NCI-H748 treated with DMSO at 0.1 percent for 48 hours (cell line): ENCODE measurements around the gene NAGPA.
"Not testable (repeated sequence)": the region's sequence is repeated elsewhere in the genome, so short reads cannot be mapped to it uniquely, and the experiment has no call there.

Experiments used
- DNase-seq: peaks from one replicate; lab custom pipeline; 2025; lab: John Stamatoyannopoulos, UW

The NAGPA gene

DNA sequence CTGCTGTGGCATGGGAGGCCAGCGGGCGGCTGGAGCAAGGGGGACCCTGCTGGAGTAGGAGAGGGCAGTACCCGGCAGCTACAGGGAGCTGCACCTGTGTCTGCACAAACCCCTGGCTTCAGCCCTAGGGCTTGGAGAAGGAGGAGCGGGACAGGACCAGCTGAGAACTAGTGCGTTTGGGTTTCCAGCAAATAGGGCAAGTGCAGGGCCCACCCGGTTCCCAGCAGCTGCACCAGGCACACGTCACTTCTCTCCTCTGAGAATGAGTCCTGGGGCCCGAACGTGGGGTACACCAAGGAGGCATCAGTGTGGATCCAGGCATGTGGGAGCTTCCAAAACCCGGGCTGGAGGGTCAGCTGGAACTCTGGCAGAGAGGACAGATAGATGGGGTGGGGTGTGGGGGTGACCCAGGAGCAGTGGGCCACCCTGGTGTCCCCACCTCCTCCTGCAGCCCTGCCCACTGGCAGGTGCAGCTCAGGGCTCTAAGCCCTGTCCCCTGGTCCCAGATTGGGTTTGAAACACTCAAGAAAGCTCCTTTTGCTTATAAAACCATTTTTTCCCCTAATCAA lies 26.4 kb upstream of the NAGPA start:
- DNase-seq: no peak

DNA sequence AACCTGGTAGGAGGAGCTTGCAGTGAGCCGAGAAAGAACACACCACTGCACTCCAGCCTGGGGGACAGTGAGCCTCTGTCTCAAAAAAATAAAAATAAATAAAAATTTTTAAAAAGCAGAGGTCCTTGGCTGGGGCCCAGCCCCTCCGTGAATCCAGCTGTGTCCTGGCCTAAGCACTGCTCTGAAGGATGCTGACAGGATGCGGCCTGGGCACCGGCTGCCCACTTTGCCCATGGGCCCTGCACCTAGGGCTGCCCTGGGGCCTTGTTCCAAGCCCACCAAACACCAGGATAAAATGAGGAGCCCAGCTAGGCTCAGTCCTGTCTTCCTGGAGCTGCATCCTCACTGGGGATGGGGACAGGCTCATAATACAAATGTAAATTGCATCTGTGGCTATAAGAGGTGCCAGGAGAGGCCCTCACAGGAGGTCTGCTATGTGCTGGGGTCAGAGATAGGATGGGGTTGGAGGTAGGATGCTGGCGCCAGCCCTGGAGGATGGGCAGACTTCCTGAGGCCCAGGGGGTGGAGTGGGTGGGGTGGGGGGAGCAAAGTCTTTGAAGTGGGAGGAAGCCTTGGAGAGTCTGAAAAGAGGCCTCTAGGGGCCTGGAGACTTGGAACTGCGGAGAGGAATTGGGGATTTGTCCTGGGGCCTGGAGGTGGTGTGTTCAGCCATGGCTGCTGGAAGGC lies 25.8 kb upstream of the NAGPA start:
- no peak for DNase-seq

DNA sequence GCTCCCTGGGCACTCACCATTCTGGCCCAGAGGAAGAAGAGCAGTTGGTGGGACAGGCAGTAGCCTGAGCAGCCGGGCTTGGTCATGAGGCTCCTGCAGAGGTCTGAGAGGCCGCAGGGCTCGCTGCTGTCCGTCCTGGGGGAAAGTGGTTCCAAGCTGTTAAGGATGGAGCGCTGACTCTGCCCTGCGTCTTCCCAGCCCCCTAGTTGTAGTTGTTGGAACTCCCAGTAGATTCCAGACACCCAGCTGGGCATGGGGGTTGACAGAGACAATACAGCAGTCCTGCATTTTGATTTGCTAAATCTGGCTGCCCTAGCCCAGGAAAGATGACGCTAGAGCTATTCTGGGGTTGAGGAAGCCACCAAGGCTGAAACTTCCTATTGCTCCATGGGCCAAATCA lies 24.7 kb upstream of the NAGPA start:
- no peak for DNase-seq

DNA sequence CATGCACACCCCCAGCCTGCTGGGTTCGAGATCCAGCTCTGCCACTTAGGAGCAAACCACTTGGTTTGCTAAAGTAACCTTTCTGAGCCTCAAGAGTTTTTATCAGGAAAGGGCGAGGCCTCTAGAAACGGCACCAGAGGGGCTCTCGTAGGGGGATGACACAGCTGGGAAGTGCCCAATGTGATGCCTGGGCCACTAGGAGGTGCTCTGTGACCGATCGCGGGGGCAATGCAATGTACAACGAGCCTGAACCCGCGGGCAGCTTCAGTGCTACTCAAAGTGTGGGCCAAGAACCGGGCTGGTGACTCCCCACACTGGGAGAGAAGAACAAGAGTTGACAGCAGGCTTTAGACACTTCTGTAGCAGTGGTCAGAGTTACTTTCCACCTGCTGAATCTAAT lies 22.6 kb upstream of the NAGPA start:
- no peak for DNase-seq

DNA sequence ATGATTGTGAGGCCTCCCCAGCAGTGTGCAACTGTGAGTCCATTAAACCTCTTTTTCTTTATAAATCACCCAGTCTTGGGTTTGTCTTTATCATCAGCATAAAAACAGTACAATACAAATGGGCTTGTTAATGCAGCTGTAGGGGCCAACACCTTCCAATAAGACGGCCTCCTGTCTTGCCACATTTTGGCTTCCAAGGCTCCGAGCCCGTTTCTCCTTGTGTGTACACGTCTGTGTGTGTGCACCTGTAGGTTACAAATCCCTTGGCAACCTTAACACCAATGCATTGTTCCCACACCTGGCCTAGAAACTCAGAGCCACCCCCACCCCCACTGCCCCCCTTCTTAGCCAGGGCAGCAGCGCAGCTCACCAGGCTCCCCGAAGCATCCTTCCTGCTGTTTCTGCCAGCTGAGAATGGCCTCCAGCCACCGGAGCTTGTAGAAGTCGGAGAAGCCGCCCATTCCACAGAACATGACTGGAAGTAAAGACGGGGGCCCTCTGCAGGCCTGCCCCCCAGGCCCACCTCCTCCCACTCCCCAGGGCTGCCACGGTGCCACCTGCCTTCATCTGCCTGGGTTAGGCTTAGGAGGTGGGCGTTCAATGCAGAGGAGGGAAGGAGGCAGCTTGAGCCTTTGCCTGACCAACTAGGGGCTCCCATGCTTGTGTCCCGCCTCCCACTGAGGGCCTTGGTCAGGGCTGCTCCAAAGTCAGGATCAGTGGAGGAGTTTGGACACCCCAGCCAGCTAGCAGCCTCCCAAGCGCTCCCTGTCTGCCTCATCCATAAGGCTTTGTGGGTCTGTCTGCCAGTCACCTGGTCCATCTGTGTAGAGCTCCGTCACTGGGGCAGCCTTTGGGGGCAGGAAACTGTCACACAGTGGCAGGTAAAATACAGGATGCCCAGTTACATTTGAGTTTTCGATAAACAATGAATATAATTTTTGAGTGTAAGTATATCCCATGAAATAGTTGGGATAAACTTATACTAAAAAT lies 21.4 kb upstream of the NAGPA start:
- no peak for DNase-seq

DNA sequence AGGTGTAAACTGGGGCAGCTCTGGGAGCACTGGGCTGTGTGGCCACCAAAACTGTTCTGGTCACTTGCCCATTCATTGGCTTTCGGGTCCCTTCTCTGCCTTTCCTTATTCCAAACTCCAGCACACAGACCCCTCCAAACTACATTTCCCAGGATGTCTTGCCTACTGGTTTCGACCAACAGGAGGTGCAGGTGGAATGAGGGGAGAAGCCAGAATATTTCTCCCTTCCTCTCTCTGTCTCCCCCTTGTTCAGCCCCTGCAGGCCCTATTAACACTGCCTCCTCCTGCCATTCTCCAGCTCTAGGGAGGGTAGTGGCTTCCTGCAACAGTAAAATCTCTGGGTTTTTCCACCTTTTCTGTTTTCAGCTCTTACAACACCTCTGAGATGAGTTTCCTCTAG lies 13.2 kb upstream of the NAGPA start:
- no peak for DNase-seq

DNA sequence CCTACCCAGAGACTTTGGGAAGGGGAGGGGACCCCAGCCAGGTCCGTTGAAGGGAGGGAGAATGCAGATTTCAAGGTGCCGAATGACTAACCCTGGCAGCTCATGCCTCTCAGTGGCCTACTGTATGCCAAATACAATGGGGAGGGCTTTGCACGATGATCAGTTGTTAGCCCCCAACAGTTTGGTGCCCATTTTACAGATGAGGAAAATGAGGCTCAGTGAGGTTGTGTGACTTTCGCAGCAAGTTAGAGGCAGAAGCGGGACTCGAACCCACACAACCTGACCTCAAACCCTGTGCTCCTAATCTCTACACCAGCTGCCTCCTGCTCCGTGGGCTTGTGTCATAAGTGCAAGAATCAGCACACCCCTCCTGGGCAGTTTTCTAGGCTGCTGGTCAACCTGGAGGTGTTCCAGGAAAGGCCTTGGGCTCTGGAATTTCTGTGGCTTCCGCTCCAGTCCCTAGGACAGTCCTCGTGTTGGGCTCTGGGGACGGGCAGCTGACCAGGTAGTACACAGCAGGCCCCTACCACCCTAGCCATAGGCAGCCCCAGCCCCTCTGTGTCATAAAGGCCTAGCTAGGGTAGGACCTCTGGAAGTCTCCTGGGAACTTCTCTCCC lies 11.9 kb upstream of the NAGPA start:
- DNase-seq: no peak

DNA sequence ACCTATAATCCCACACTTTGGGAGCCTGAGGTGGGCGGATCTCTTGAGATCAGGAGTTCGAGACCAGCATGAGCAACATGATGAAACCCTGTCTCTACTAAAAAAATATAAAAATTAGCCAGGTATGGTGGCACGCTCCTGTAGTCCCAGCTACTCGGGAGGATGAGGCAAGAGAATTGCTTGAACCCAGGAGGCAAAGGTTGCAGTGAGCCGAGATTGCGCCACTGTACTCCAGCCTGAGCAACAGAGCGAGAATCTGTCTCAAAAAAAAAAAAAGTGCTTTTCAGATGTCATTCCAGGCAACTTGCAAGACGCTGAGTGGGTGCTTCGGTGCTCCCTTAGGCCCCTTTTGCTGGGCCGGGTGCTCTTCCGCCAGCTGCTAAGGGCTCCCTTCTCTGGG lies 10.8 kb upstream of the NAGPA start:
- DNase-seq: not testable (repeated sequence)

DNA sequence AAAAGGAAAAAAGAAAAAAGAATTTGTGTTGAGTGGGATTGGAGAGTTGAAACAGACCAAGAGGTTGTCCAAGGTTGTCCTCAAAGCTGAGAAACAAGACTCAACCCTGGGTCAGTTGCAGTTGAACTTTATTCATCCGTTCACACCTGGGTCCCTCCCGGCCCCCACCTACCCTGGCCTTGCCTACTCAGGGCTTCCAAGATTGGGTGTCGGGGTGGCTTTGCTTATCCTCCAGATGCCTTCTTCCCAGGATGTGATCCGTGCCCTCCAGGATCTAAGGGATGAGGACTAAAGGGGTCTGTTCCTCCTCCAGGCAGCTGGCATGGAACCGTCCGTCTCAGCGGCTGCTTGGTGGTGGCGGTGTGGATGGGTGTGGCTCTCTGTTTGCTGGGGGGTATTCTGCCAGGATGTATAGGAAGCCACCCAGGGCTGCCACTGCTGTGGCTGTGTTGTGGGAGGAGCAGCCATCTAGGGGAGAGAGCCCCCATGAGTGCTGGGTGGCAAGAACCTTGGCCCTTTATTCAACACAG lies 10.3 kb upstream of the NAGPA start:
- DNase-seq: no peak

DNA sequence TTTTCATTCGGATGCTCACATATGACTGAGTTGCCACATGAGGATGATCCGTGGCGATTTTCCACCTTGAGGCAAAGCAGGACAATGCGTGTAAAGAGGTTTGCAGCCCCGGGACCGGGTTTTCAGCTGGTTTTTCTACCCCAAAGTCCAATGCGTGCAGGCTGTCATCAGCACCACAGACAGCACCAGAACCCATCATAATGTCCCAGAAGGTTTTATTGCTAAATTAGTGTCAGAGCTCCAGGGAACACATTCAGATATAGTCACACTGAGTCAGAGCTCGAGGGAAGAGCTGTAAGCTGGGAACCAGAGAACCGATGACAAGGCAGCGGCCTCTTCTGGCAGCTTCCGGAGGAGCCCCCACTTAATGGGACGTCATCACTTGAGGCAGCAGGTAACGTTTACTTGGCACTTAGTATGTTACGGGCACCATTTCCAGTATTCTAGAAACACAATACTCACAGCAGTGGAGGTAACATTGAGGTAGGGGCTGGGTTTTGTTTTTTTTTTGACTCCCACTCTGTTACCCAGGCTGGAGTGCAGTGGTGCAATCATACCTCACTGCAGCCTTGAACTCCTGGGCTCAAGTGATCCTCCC lies 8.9 kb upstream of the NAGPA start:
- DNase-seq: peak; percentile 0

DNA sequence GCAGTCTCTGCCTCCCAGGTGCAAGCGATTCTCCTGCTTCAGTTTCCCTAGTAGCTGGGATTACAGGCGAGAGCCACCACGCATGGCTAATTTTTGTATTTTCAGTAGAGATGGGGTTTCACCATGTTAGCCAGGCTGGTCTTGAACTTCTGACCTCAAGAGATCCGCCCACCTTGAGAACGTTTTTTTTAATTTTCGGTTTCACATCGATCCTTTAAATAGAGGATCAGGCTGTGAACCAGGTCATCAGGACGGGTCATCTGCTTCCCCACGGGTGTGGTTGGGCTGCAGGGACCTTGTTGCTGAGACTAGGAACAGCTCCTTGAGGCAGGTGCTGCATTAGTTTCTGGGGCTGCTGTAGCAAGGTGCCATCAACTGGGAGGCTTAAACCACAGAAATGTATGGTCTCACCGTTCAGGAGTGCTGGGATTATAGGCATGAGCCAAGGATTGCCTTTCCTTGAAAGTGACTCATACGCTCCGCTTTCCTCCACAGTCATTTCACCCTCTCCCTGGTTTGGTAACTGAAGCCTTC lies 7.9 kb upstream of the NAGPA start:
- DNase-seq: no peak

DNA sequence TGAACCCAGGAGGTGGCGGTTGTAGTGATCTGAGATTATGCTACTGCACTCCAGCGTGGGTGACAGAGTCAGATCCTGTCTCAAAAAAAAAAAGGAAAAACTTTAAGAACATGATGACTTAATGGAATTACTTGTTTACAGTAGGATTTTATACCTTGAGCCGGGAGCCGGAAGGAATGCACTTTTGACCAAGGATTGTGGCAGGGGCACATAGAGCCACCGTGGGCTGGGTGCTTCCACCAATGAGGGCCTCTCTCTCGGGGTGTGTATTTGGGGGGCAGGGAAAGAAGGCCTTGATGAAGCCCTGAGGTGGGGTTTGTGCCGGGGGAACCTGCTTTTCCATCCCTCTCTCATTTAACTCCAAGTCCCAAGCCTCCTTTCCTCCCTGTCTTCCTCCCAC lies 6.7 kb upstream of the NAGPA start:
- DNase-seq: no peak

DNA sequence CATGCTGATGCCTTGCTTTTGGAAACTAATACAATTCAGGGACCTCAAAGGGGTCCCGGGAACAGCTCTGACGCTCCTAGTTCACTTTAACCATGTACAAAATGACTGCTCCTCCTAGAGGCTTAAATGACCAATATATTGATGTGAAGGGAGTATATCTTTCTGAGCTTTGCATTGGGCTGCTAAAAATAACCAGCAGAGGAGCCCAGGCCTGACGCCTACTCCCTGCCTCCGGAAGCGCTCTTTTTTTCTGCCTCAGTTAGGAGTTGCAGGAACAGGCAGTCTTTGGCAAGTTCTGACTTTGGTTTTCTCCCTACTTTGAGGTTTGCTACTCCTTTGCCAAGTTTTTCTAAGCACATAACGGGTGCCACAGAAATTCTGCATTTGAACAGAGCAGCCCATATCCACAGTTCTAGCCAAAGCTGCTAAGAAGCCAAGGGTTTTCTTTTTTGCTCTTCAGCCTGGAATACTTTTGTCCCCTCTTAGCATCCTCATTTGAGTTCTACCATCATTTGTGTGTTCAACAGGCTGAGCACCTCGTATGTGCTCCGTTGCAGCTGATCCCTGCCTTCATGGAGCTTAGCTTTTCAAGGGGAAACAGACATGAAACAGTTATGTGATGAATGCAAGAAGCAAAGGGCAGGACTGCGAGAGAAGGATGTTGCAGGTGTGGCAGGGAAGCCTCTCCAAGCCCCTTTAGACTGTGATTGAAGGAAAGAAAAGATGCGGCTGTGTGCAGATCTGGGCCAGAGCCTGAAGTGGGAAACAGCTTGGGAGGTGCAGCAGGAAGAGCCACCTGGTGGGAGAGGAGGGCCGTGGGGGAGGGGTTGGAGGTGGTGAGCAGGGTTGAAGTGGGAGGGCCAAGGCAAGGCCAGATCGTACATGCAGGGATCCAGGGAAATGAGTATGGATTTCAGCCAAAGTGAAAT lies 2.8 kb upstream of the NAGPA start:
- no peak for DNase-seq

DNA sequence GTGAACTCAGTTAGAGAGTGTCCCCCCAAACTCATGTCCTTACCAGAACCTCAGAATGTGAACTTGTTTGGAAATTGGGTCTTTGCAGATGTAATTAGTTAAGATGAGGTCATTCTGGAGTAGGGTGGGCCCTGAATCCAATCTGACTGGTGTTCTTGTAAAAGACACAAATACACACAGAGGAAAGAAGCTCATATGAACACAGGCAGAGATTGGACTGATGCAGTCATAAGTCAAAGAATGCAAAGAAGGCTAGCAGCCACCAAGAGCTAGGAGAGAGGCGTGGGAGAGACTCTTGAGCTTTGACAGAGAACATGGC lies 2.1 kb upstream of the NAGPA start:
- DNase-seq: no peak

DNA sequence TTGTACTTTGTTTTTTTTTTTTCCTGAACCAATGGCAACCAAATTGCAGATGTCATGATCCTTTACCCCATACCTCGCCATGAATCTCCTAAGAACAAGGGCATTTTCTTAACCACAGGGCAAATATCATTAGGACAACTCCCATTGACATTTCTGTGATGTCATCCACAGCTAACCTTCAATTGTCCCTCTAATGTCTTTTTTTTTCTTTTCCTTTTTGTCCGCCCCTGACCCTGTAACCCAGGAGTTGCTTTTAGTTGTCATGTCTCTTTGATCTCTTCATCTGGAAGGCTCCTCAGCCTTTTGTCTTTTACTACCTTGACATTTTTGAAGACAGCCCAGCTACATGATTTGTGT lies 410 bp upstream of the NAGPA start:
- no peak for DNase-seq

DNA sequence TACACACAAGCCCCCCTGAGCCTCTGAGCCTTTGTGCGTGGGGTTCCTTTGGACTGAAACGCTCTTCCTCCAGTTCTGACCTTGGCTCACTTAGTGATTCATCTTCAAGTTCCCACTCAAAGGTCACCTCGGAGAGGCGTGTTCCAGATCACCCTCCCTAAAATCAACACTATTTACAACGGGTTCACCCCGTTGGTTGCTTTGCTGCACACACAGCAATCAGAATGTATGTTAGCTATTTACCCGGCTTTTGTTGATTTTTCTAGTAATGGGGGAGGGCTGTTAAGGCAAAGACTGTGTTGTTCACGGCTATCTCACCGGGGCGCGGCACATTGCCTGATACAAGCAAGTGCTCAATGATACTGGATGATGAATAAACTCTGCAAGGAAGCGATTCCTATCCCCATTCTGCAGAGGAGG lies 977 bp downstream of the NAGPA start:
- no peak for DNase-seq

DNA sequence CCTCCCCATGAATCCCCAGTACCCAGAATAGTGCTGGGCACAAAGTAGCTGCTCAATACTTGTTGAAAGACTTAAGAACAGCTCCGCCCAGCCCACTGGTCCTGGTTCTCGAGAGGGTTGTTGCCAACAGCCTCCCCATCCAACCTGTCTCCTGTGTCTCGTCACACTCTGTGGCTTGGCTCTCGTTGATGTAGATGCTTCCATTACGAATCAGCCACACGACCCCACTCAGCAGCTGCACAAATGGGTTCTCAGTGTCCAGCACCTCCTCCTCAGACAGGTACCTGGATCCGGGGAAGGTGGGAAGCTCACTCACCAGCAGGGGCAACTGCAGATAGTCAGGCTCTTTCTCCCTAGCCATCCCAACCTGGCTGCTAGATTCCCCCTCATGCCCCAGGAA lies 2.1 kb downstream of the NAGPA start:
- DNase-seq: no peak

DNA sequence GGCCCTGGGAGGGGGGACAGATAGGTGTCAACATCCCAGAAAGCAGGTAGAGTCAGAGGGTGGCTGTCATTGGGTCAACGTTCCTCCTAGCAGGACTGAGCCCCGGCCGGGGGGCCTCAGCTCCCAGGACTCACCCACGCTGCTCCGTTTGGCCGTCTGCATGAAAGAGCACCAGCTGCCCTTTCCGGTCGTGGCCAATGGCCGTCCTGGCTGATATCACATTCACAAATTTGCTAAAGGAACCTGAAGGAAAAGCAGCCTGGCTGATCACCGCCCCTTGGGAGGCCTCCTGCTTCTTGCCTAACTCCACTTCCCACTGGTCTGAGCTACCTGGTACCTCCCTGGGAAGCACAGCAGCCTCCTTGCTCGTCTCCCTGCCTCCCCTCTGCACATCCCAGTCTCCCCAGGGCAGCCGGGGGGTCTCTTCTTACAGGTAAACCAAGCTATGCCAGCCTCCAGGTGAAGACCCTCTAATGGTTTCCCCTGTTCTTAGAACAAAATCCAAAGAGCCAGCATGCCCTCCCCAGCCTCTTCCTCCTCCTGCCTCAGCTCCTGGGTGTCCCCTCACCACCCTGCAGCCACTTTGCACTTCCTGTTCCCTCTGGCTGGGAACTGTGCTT lies 3.4 kb downstream of the NAGPA start:
- DNase-seq: no peak

DNA sequence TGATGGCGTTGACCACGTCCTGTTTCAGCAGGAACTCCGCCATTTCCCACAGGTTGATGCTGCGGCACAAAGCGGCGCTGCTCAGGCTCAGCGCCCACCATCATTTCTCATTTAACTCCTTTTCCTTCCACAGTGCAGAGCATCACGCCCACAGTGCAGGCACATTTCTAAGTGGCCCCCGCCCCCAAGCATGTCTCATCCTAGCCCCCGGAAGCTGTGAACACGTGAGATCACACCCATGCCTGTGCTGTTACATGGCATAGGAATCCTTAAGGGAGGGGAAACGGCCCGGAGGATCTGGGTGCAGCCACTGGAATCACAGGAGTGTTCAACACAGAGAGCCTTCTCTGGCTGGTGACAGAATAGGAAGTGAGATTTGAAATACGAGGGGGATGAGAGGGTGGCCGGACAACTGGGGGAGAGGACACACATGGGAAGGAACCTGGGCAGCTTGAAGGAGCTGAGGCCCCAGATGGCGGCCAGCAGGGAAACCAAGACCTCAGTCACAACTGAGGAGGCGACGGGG lies 4.7 kb downstream of the NAGPA start:
- no peak for DNase-seq

DNA sequence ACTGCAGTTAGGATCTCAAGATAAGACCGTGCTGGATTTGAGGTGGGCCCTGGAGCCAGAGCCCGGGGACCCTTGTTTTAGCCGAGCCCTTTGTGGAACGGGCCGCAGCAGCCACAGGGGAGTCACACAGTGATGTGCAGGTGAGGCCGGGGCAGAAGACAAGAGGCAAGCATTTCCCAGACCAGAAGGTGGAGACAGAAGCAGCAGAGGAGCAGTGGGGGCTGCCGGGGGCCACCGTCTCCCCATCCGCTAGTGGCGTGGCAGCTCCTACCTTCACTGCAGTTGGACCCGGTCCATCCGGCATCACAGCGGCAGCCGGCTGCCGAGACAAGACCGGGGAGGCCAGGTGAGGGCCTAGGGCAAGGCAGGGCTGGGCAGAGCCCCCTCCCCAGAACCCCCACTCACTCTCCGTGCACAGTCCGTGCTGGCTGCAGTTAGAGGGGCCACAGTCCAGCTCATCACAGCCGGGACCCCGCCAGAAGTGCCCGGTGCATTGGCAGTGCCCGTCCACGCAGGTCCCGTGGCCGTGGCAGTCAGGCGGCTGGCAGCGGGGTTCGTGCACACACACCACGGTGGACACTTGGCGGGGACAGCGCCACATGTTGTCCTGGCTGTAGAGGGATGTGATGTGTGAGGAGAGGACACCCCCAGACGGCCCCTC lies 6.0 kb downstream of the NAGPA start:
- no peak for DNase-seq
